Aorta (tissue), 5 donors: ENCODE data around the gene HOXB6. TPM values are rescaled to one million over a fixed set of nuclear protein-coding genes. Genes with fewer than 3 reads are reported as not detected.
A peak's percentile ranks its signal among the peaks of the same experiment; 100 is the strongest.

Experiments
- ATAC-seq: fragments of 200-7000 bp; cut with Tn5 transposase; one replicate; pipeline ENCODE4 v1.9.1; 2022; ENCODE audit warnings: moderate library complexity; ENCODE audit not compliant: low FRiP score
- DNase-seq, 2 donors: peaks; one replicate each; pipeline ENCODE4 v3.0.0-alpha.2; 2020
- H3K27ac ChIP-seq, 2 donors: one replicate each; pipeline ENCODE4 v1.5.1; 2013; ENCODE audit warnings: low read length in 2 of 2, mild to moderate bottlenecking in 2 of 2, moderate library complexity in 2 of 2, control low read depth in 1 of 2, inconsistent platforms in 1 of 2, low read depth in 1 of 2
- H3K27me3 ChIP-seq, 2 donors: one replicate each; pipeline ENCODE4 v1.6.1; 2013; ENCODE audit warnings: control low read depth in 1 of 2, low read length in 1 of 2, mild to moderate bottlenecking in 1 of 2, moderate library complexity in 1 of 2; ENCODE audit not compliant: insufficient read depth in 2 of 2, control insufficient read depth in 1 of 2
- H3K36me3 ChIP-seq, 2 donors: one replicate each; pipeline ENCODE4 v1.6.1; 2013; ENCODE audit warnings: control low read depth in 1 of 2, low read length in 1 of 2, mild to moderate bottlenecking in 1 of 2; ENCODE audit not compliant: insufficient read depth in 2 of 2, control insufficient read depth in 1 of 2
- H3K4me1 ChIP-seq, 2 donors: one replicate each; pipeline ENCODE4 v1.6.1; 2013; ENCODE audit warnings: low read length in 2 of 2, control low read depth in 1 of 2, mild to moderate bottlenecking in 1 of 2, moderate library complexity in 1 of 2; ENCODE audit not compliant: insufficient read depth in 2 of 2, control insufficient read depth in 1 of 2
- H3K4me3 ChIP-seq, 2 donors: one replicate each; pipeline ENCODE4 v1.5.1; 2013; ENCODE audit warnings: low read length in 2 of 2, control low read depth in 1 of 2, mild to moderate bottlenecking in 1 of 2
- H3K9me3 ChIP-seq: one replicate; pipeline ENCODE4 v1.6.1; 2013; ENCODE audit warnings: mild to moderate bottlenecking, low read length; ENCODE audit not compliant: control insufficient read depth
- WGBS, 2 donors: extraction: QIAGEN DNeasy Blood & Tissue Kit; methylation state at CpG; one replicate each; pipeline ENCODE4 v1.1.7; 2013; 5-methylcytosine and 5-hydroxymethylcytosine counted together
- intact Hi-C, 2 donors: fragments of 100-400 bp; cut with DNase I; formaldehyde crosslinking; loops; one replicate each; pipeline versions ENCODE4 v1.14.2 to v1.15.0; 2022
- long read RNA-seq, 2 donors: library from polyadenylated mRNA; unstranded; transcript quantifications; one replicate each; pipeline ENCODE4 v2.0.0, GENCODE V29; 2020 to 2021
- polyA plus RNA-seq, 2 donors: library from polyadenylated mRNA; stranded (reverse); fragments of 200-250 nt; gene quantifications; one replicate each; pipeline ENCODE4 v1.2.3, GENCODE V29; 2013
- total RNA-seq, 2 donors: library from RNA; stranded (reverse); fragmentation: NEBNext Ultra II Directional; extraction: Animal tissue kit (Norgen Biotek cat#: 25700); gene quantifications; one replicate each; pipeline ENCODE4 v1.2.1, GENCODE V29; 2021
- donor health status: healthy with polysubstance abuse.
- donor health status: Bipolar disorder and iron deficiency.
- donor health status: DM: no; HTN: no; CAD: no.
- donor health status: DM: no; HTN: no; CAD: no.
- donor health status: DM: yes; HTN: yes; CAD: no.

Gene HOXB6
- total RNA-seq, result 10 to 100 TPM in 1 of 2 donors, 1 to 10 TPM in 1; 5.8 to 16.8 TPM
- polyA plus RNA-seq, result 1 to 10 TPM; 3.9 to 4.1 TPM
- long read RNA-seq, donor 1, partial matches to known transcripts, result 5 of 11 reads
- long read RNA-seq, donor 1, other reads (novel, unspliced or antisense), result 6 of 11 reads
- long read RNA-seq, donor 2, partial matches to known transcripts, result 14 of 16 reads
- long read RNA-seq, donor 2, other reads (novel, unspliced or antisense), result 2 of 16 reads

GRCh38 chr17:48604770-48605329, at the start of gene HOXB6:
Gene HOXB6 (minus strand): TSS chr17:48604986. CDS start chr17:48598150, 6,836 bp downstream.
- intact Hi-C loops, result no loop called here
- WGBS, 2 donors, result 5 to 7% methylated on average over 16 of the region's 16 CpGs
- Histone ChIP-seq H3K4me3 (peak within 1 kb of the TSS; percentile 38 to 42), H3K4me1 (no peaks in the 10 kb centered on the region), H3K27me3 (no peaks in the 10 kb centered on the region), H3K27ac (peak within 1 kb of the TSS in 1 of 2 donors; percentile 33), H3K9me3 (no peaks in the 10 kb centered on the region), H3K36me3 (no peaks in the 10 kb centered on the region)
- DNase-seq, result peak in 1 of 2 donors; percentile 83
- peak; percentile 50 for ATAC-seq

- Histone ChIP-seq H3K27ac (no peak overlapping the region), H3K27me3 (no peaks in the 10 kb centered on the region), H3K36me3 (no peaks in the 10 kb centered on the region), H3K4me3 (no peak overlapping the region), H3K4me1 (no peaks in the 10 kb centered on the region), H3K9me3 (no peaks in the 10 kb centered on the region)
- WGBS, 2 donors, result 41 to 84% methylated on average over 1 of the region's 1 CpG
- intact Hi-C loops, result no loop called here
- DNase-seq (no peak), ATAC-seq (no peak)
These were observed 45.0 kb upstream of the HOXB6 start for GRCh38 chr17:48649741-48650140.

- WGBS, 2 donors, result 68 to 90% methylated on average over 1 of the region's 1 CpG
- ATAC-seq, result no peak
- no peaks in the 10 kb centered on the region for H3K36me3 ChIP-seq
- no peak for DNase-seq
- H3K27me3 ChIP-seq, result no peaks in the 10 kb centered on the region
- H3K4me3 ChIP-seq, result no peak overlapping the region
- H3K9me3 ChIP-seq, result no peaks in the 10 kb centered on the region
- intact Hi-C loops, result no loop called here
- no peak overlapping the region for H3K27ac ChIP-seq
- H3K4me1 ChIP-seq, result no peaks in the 10 kb centered on the region
These were observed 43.1 kb upstream of the HOXB6 start for GRCh38 chr17:48647963-48648245.

GRCh38 chr17:48647103-48647962, 42.5 kb upstream of the HOXB6 start:
- Histone ChIP-seq H3K4me3 (peak overlapping the region in 1 of 2 donors; percentile 6), H3K36me3 (no peaks in the 10 kb centered on the region), H3K9me3 (no peaks in the 10 kb centered on the region), H3K27me3 (no peaks in the 10 kb centered on the region), H3K4me1 (no peaks in the 10 kb centered on the region), H3K27ac (no peak overlapping the region)
- intact Hi-C loops, result no loop called here
- DNase-seq (peak in 1 of 2 donors; percentile 79), ATAC-seq (peak; percentile 38)
- 2 to 3% methylated on average over 23 to 30 of the region's 30 CpGs for WGBS, 2 donors

- WGBS, 2 donors, result 4 to 6% methylated on average over 64 to 80 of the region's 80 CpGs
- ATAC-seq, result no peak
These were observed 41.7 kb upstream of the HOXB6 start for GRCh38 chr17:48646183-48647102.

GRCh38 chr17:48645639-48646182, 40.9 kb upstream of the HOXB6 start:
- no peaks in the 10 kb centered on the region for H3K9me3 ChIP-seq
- 48 to 62% methylated on average over 14 of the region's 14 CpGs for WGBS, 2 donors
- no peaks in the 10 kb centered on the region for H3K4me1 ChIP-seq
- ATAC-seq (no peak), DNase-seq (no peak)
- H3K4me3 ChIP-seq, result no peak overlapping the region
- intact Hi-C loops, result no loop called here
- no peaks in the 10 kb centered on the region for H3K36me3 ChIP-seq
- H3K27ac ChIP-seq, result no peak overlapping the region
- H3K27me3 ChIP-seq, result no peaks in the 10 kb centered on the region

More at GRCh38 chr17:48646183-48647102, 41.7 kb upstream of the HOXB6 start:
- no peaks in the 10 kb centered on the region for H3K27me3 ChIP-seq
- no peaks in the 10 kb centered on the region for H3K36me3 ChIP-seq
- H3K27ac ChIP-seq, result no peak overlapping the region
- no peaks in the 10 kb centered on the region for H3K9me3 ChIP-seq
- H3K4me3 ChIP-seq, result no peak overlapping the region
- intact Hi-C loops, result no loop called here
- no peaks in the 10 kb centered on the region for H3K4me1 ChIP-seq
- no peak for DNase-seq

- no peak overlapping the region for H3K4me3 ChIP-seq
- 55 to 60% methylated on average over 6 of the region's 6 CpGs for WGBS, 2 donors
- no peaks in the 10 kb centered on the region for H3K4me1 ChIP-seq
- ATAC-seq (no peak), DNase-seq (no peak)
- no peaks in the 10 kb centered on the region for H3K36me3 ChIP-seq
- no peaks in the 10 kb centered on the region for H3K27me3 ChIP-seq
- intact Hi-C loops, result no loop called here
- H3K9me3 ChIP-seq, result no peaks in the 10 kb centered on the region
- no peak overlapping the region for H3K27ac ChIP-seq
These were observed 40.2 kb upstream of the HOXB6 start for GRCh38 chr17:48644910-48645557.

- H3K27ac ChIP-seq, result no peak overlapping the region
- H3K9me3 ChIP-seq, result no peaks in the 10 kb centered on the region
- intact Hi-C loops, result no loop called here
- ATAC-seq (no peak), DNase-seq (no peak)
- no peak overlapping the region for H3K4me3 ChIP-seq
- H3K27me3 ChIP-seq, result no peaks in the 10 kb centered on the region
- H3K4me1 ChIP-seq, result no peaks in the 10 kb centered on the region
- H3K36me3 ChIP-seq, result no peaks in the 10 kb centered on the region
- 88 to 96% methylated on average over 1 of the region's 1 CpG for WGBS, 2 donors
These were observed 39.4 kb upstream of the HOXB6 start for GRCh38 chr17:48644159-48644558.
